ENCODE data around the gene CLDN7. TPM values are rescaled to one million over a fixed set of nuclear protein-coding genes. Genes with fewer than 3 reads are reported as not detected.

CLDN7 gene
- total and polyA plus RNA-seq, 2 experiments from 2014 or later = 197 to 341 TPM

- 96% methylated on average over 17 of the region's 18 CpGs for WGBS (ENCODE audit: low lambda C conversion rate, missing lambda C conversion rate)
- H4K20me1 ChIP-seq (ENCODE audit: insufficient read depth, poor library complexity, severe bottlenecking) = no peaks in the 10 kb centered on the region
- DNase-seq (ENCODE audit: low spot score) = no peak
- no peaks in the 10 kb centered on the region for H3K79me2 ChIP-seq
- peaks cover 4% of the 10 kb centered on the region for H3K27me3 ChIP-seq
- H3K4me2 ChIP-seq = no peak overlapping the region
- H3K4me3 ChIP-seq = no peak overlapping the region
- no peaks in the 10 kb centered on the region for H3K9me2 ChIP-seq (replicated peaks; ENCODE audit: insufficient read depth)
- no peaks in the 10 kb centered on the region for H3K9me3 ChIP-seq (ENCODE audit: low read depth)
- no peaks in the 10 kb centered on the region for H3K36me3 ChIP-seq (replicated peaks; ENCODE audit: insufficient read depth, low read depth)
- no peak overlapping the region for H3K27ac ChIP-seq
- H3K4me1 ChIP-seq (ENCODE audit: insufficient read depth) = peaks cover 13% of the 10 kb centered on the region
- H2AFZ ChIP-seq = no peak overlapping the region
- TF ChIP-seq CTCF (IDR thresholded peaks at IDR 0.05; ENCODE audit: poor library complexity) = no peak
These were observed 21.4 kb upstream of the CLDN7 start for GRCh38 chr17:7283471-7284216.

- no peaks in the 10 kb centered on the region for H3K9me3 ChIP-seq (ENCODE audit: low read depth)
- no peak overlapping the region for H3K27ac ChIP-seq
- H3K9me2 ChIP-seq (replicated peaks; ENCODE audit: insufficient read depth) = no peaks in the 10 kb centered on the region
- no peaks in the 10 kb centered on the region for H4K20me1 ChIP-seq (ENCODE audit: insufficient read depth, poor library complexity, severe bottlenecking)
- peaks cover 4% of the 10 kb centered on the region for H3K27me3 ChIP-seq
- 71% methylated on average over 6 of the region's 6 CpGs for WGBS (ENCODE audit: low lambda C conversion rate, missing lambda C conversion rate)
- H3K4me3 ChIP-seq = no peak overlapping the region
- TF ChIP-seq CTCF (IDR thresholded peaks at IDR 0.05; ENCODE audit: poor library complexity) (no peak), EZH2phosphoT487 (IDR thresholded peaks at IDR 0.05; ENCODE audit: low read depth, severe bottlenecking, unreplicated experiment) (no peak), EZH2 (IDR thresholded peaks at IDR 0.05; ENCODE audit: borderline replicate concordance) (no peak)
- H3K79me2 ChIP-seq = no peaks in the 10 kb centered on the region
- peaks cover 13% of the 10 kb centered on the region for H3K4me1 ChIP-seq (ENCODE audit: insufficient read depth)
- peak overlapping the region; percentile 86 for H3K4me2 ChIP-seq
- H2AFZ ChIP-seq = no peak overlapping the region
- no peak for DNase-seq (ENCODE audit: low spot score)
- H3K36me3 ChIP-seq (replicated peaks; ENCODE audit: insufficient read depth, low read depth) = no peaks in the 10 kb centered on the region
These were observed 20.6 kb upstream of the CLDN7 start for GRCh38 chr17:7282752-7283321.

- no peaks in the 10 kb centered on the region for H3K9me3 ChIP-seq (ENCODE audit: low read depth)
- 3% methylated on average over 25 of the region's 43 CpGs for WGBS (ENCODE audit: low lambda C conversion rate, missing lambda C conversion rate)
- peak; percentile 47 for DNase-seq (ENCODE audit: low spot score)
- H3K79me2 ChIP-seq = no peaks in the 10 kb centered on the region
- H3K4me1 ChIP-seq (ENCODE audit: insufficient read depth) = peaks cover 13% of the 10 kb centered on the region
- no peak for TF ChIP-seq EZH2phosphoT487 (IDR thresholded peaks at IDR 0.05; ENCODE audit: low read depth, severe bottlenecking, unreplicated experiment)
- no peak for TF ChIP-seq CTCF (IDR thresholded peaks at IDR 0.05; ENCODE audit: poor library complexity)
- no peak for TF ChIP-seq EZH2 (IDR thresholded peaks at IDR 0.05; ENCODE audit: borderline replicate concordance)
- no peaks in the 10 kb centered on the region for H3K9me2 ChIP-seq (replicated peaks; ENCODE audit: insufficient read depth)
- peak overlapping the region; percentile 86 for H3K4me2 ChIP-seq
- H2AFZ ChIP-seq = no peak overlapping the region
- no peak overlapping the region for H3K27ac ChIP-seq
- no peaks in the 10 kb centered on the region for H3K36me3 ChIP-seq (replicated peaks; ENCODE audit: insufficient read depth, low read depth)
- no peaks in the 10 kb centered on the region for H4K20me1 ChIP-seq (ENCODE audit: insufficient read depth, poor library complexity, severe bottlenecking)
- H3K27me3 ChIP-seq = peaks cover 4% of the 10 kb centered on the region
- H3K4me3 ChIP-seq = peak overlapping the region; percentile 30
These were observed 19.9 kb upstream of the CLDN7 start for GRCh38 chr17:7281953-7282751.
